Measurements from ENCODE around the gene NFE2L2. TPM values are rescaled to one million over a fixed set of nuclear protein-coding genes. Genes with fewer than 3 reads are reported as not detected.
"Not testable (repeated sequence)": the region's sequence is repeated elsewhere in the genome, so short reads cannot be mapped to it uniquely, and the experiment has no call there.

NFE2L2 gene
- polyA plus RNA-seq, 3 donors: 23.9 to 109 (median 82.1) TPM

DNA sequence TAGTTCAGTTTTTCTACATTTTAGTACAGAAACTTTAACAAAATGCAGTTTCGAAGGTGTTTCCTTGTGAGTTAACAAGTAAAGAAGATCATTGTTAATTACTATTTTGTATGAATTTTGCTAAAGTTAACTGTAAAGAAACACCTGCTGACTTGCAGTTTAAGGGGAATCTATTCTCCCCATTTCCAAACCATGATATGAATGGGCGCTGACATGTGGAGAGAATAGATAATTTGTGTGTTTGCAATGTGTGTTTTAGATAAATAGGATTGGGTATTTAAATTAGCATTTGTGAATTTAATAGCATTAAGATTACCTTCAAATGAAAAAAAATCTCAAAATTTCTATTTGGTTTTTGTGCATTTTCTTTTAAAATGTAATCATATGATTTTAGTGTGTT is 44.7 kb downstream of the NFE2L2 start:
- H3K27ac ChIP-seq (ENCODE audit: low read depth, low read length): not testable (repeated sequence)
- WGBS, 3 donors: 81 to 99% (median 97%) methylated on average over 2 of the region's 2 CpGs

DNA sequence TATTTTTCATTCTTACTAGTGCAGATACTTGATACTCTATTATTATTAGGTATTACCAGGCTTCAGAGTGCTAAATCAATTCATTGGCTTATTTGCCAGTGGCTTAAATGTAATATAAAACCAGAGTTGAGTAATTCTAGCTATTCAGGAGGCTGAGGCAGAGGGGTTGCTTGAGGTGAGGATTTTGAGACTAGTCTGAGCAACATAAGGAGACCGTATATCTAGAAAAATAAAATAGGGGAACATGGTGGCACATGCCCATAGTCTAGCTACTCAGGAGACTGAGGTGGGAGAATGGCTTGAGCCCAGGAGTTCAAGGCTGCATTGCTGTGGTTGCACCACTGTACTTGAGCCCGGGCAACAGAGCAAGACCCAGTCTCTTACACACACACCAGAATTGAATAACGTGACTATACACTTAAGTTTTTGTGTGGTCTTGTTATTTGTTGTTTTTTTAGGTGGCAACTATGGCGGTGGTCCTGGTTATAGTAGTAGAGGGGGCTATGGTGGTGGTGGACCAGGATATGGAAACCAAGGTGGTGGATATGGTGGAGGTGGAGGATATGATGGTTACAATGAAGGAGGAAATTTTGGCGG is 47.2 kb downstream of the NFE2L2 start:
- WGBS, 3 donors: 81 to 89% (median 83%) methylated on average over 5 of the region's 5 CpGs

DNA sequence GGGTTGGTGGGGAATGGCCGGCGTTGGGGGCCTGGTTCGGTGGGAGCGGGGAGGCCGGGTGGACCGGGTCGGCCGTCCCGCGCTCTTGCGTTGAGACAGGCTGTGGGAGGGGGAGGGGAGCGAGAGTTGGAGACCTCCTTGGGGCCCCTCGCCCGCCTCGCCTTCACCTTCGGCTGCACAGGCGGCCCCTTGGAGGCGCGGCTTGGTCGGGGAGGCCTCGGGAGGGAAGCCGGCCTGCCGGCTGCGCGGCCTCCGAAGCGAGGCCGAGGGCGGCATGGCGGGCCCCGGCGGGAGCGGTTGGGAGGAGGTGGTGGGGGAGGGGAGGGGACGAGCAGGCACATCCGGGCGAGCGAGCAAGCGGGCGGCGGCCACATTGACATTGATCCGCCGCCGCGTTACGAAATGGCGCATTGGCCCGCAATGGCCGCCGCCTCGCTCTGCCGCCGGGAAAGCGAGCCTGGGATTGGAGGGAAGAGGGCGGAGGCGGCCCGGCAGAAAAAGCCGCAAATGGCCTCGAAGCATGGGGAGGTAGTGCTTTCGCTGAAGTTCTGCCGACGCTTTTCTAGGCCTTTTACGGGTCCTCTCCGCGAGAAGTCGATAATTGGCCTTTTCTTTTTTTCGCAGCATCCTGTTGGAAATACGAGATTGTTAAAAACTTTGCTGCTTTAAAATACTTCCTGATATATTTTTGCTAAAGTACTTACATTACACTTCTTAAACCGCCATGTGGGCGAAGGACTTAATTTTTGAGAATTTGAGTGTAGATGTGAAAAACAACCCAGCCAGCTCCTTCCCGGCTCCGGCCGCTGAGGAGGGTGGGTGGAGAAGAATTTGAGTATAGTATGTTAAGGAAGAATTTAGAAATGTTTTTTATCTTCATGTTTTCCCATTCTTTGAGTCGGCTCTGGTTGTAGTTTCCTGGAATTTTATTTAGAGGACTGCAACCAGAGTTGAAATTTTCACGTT is 51.4 kb downstream of the NFE2L2 start:
- 0 to 1% (median 1%) methylated on average over 44 to 74 of the region's 74 CpGs for WGBS, 3 donors

More for the DNA sequence above, 47.2 kb downstream of the NFE2L2 start:
- no peak overlapping the region for H3K27ac ChIP-seq (ENCODE audit: low read depth, low read length)

DNA sequence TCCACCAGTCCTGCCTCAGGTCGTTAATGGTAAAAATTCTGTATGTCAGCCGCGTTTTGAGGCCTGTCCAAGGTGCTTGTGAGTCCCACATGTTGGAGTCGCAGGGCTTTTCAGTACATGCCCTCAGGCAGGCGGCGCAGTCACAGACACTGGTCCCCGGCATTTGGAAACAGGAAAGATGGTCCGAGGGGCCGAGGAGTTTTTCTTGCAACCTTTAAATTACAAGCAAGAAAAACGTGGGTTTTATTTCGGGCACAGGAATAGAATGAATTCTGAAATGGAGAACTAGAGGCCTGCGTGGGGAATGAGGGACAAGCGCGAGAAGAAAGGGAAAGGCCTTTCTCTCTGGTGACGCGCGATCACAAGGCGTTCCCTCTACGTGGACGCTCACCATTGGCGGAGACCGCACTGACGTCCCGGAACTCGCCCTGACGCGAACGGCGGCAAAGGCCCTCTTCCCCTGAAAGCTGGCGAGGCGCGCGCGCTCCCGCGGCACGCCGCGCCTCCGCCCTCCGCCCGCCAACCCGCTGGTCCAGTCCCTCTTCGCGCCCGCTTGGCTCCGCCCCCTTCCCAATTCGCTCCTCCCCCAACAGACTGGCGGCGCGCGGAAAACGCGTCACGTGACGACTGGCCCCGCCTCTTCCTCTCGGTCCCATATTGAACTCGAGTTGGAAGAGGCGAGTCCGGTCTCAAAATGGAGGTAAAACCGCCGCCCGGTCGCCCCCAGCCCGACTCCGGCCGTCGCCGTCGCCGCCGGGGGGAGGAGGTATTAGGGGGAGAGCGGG is 52.2 kb downstream of the NFE2L2 start, which contains the start of gene HNRNPA3:
HNRNPA3 (plus strand) TSS at position 689 of the 785 bp plus-strand sequence; CDS start at position 695, 6 bp downstream.
- WGBS, 3 donors: 5 to 9% (median 7%) methylated on average over 63 to 74 of the region's 74 CpGs
- H3K27ac ChIP-seq (ENCODE audit: low read depth, low read length): peak within 1 kb of the TSS; percentile 99

More for the DNA sequence above, 51.4 kb downstream of the NFE2L2 start:
- peak overlapping the region; percentile 99 for H3K27ac ChIP-seq (ENCODE audit: low read depth, low read length)

DNA sequence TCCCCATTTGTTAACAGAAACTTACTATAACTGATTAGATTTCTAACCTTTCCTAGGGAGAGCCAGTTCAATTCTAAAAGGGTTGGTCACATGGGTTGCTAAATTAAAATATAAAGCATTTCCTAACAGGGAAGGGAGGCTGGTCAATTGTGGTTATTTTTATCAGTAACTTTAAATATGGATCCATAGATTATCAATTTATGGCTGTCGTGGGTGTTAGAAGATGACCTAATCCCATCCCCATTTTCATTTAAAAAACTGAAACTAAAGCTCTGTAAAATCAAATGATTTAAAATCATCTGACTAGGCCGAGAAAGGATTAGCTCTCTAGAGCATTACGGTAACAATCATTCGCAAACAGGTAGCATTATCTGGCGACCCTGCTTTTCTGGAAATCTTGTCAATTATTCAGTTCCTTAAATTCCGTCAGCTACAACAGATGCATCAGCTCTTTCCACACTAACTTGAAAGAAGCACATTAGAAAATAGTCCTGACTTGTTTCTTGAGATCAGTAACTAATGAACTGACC is 52.9 kb downstream of the NFE2L2 start:
- H3K27ac ChIP-seq (ENCODE audit: low read depth, low read length): peak overlapping the region; percentile 98
- 3 to 6% (median 4%) methylated on average over 6 of the region's 6 CpGs for WGBS, 3 donors

DNA sequence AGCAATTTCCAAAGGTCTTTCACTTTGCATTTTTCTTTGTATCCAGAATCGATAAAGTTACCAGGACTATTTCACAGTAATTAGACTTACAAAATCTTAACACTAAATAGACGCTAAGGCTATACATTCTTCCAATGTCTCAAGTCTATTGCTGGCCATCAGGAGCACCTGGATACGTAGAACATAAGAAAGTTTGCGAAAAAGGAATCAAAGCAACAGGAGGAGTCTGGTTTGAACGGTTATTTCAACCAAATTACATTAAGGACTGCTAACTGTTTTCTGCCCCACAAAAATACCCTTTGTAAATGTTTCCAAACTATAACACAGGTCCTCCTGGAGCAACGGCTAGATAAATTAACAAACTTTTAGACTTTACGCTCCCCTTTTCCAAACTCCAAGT is 53.4 kb downstream of the NFE2L2 start:
- H3K27ac ChIP-seq (ENCODE audit: low read depth, low read length): peak overlapping the region; percentile 1
- 34 to 54% (median 48%) methylated on average over 7 of the region's 7 CpGs for WGBS, 3 donors

DNA sequence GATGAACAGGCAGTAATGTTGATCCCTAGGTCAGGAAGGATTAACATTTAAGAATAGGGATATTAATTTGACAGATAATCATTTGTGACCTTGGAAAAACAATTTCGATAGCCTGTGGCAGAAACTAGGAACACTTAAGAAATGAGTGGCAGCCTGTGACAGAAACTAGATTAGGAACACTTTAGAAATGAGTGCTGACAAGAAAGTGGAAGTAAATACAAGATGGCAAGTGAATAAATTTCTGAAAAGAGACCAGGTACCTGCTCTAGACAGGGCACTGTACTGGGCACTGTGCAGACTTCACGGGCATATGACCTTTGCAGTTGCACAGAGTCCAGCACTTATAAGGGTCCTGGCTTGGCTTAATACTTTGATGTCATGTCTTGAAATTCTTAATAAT is 57.4 kb downstream of the NFE2L2 start:
- WGBS, 3 donors: 42 to 94% (median 78%) methylated on average over 2 of the region's 2 CpGs
- H3K27ac ChIP-seq (ENCODE audit: low read depth, low read length): no peak overlapping the region

DNA sequence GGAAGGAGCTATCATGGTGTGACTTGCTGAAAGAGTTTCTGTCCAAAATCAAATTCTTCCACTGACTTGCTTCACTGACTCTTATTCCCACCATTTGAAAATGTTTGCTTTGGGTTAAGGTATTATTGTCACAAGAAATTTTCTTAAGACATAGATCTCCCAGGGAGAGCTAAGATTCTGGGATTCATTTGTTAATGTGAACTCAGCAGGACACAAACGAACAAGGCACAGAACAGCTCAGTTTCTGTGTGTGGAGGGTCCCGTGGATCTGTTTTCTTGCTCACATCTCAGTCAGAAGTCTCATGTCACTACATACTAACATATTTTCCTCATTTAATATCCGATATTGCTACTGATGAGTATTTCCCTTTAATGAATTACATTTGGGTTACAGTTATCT is 60.1 kb downstream of the NFE2L2 start:
- WGBS, 3 donors: 84 to 87% (median 86%) methylated on average over 3 of the region's 3 CpGs
- no peak overlapping the region for H3K27ac ChIP-seq (ENCODE audit: low read depth, low read length)

DNA sequence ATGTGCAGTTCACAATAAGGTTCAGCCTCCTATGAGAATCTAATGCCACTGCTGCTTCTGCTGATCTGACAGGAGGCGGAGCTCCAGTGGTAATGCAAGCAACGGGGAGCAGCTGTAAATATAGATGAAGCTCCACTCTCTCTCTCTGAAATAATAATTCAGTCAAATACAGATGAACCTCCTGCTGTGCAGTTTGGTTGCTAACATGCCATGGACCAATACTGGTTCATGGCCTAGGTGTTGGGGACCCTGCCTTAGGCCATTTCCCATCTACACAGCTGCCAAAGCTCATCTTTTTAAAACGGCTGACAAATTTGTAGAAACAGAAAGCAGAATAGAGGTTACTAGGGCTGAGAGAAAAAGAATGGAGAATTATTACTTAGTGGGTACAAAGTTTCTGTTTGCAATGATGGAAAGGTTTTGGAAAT is 62.6 kb downstream of the NFE2L2 start:
- no peak overlapping the region for H3K27ac ChIP-seq (ENCODE audit: low read depth, low read length)
- WGBS, 3 donors: 59 to 66% (median 59%) methylated on average over 3 of the region's 3 CpGs

DNA sequence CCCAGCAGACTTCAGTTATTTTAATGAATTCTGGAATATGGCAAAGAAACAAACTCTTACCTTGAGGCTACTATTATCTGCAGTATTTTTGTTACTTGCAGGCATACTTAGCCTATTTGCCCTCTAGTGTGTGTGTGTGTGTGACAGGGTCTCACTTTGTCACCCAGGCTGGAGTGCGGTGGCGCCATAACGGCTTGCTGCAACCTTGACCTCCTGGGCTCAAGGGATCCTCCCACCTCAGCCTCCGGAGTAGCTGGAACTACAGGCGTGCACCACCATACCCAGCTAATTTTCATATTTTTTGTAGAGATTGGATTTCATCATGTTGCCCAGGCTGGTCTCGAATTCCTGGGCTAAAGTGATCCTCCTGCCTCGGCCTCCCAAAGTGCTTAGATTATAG is 64.1 kb downstream of the NFE2L2 start:
- 96 to 98% (median 97%) methylated on average over 7 of the region's 7 CpGs for WGBS, 3 donors
- H3K27ac ChIP-seq (ENCODE audit: low read depth, low read length): not testable (repeated sequence)

DNA sequence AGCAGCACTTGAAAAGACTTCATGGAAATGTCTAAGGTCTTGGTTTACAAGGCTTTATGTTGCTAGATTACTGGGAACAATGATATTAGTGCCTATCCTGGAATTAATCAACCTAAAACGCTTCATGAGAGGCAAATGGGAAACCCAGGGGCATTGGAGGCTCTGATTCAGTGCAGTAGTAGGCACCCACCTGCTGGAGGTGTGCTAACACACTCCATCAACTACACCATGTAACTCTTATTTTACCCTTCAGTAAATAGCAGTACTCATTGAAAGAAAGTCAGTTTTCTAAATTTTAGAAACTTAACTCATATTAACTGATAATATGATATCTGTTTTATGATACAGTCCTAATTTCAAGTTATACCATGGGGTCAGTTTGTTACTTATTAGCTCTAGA is 69.3 kb downstream of the NFE2L2 start:
- 54 to 79% (median 63%) methylated on average over 1 of the region's 1 CpG for WGBS, 3 donors
- H3K27ac ChIP-seq (ENCODE audit: low read depth, low read length): no peak overlapping the region

DNA sequence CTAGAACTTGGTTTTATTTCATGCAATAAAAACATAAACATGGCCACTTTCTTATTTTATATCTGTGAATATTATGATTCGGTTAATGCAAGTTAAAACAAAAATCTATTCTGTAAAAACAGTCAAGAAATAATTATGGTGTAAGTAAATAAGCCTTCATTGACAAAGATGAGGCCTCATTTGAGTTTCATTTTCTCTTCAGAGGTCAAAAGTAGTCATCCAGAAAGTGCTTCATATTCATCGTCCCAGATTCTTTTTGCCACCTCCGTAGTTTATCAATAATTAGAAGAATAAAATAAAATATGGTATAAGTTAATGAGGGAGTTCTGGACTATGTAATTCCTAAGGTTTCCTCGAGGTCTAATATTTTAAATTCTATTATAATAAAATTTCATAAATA is 71.3 kb downstream of the NFE2L2 start:
- WGBS, 3 donors: 87 to 90% (median 88%) methylated on average over 4 of the region's 4 CpGs

DNA sequence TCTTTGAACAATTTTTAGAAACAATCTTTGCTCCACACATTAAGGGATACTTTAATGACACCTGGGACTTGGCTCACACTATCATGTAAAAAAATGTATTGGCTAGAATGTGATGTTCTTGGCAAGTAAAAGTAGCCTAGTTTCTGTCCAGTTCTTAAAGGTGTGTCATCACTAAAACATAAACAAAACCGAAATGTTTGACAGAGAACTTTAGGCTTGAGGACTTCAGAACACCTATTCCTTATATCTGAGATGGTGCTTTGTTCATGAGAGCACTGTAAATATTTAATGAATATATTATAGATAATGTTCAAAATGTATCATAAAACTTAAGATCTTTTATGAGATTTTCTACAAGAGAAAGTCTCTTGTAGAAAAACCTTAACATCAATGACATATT is 71.7 kb downstream of the NFE2L2 start:
- H3K27ac ChIP-seq (ENCODE audit: low read depth, low read length): no peak overlapping the region
- 91% methylated on average over 1 of the region's 1 CpG for WGBS, 3 donors

More for the DNA sequence above, 71.3 kb downstream of the NFE2L2 start:
- no peak overlapping the region for H3K27ac ChIP-seq (ENCODE audit: low read depth, low read length)

DNA sequence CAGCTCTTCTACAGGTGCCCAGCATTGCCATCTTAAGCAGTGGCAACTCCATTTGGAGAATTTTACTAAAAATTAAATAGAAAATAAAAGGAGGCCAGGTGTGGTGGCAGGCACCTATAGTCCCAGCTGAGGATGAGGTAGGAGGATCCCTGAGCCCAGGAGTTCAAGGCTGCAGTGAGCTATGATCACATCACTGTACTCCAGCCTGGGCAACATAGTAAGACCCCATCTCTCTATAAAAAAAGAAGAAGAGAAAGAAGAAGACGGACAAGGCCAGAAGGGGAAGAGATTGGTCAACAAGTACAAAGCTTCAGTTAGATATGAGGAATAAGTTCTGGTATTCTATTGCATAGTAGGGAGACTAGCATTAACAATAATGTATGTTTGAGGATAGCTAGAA is 73.6 kb downstream of the NFE2L2 start:
- WGBS, 3 donors: 79 to 87% (median 84%) methylated on average over 1 of the region's 1 CpG
- no peak overlapping the region for H3K27ac ChIP-seq (ENCODE audit: low read depth, low read length)

DNA sequence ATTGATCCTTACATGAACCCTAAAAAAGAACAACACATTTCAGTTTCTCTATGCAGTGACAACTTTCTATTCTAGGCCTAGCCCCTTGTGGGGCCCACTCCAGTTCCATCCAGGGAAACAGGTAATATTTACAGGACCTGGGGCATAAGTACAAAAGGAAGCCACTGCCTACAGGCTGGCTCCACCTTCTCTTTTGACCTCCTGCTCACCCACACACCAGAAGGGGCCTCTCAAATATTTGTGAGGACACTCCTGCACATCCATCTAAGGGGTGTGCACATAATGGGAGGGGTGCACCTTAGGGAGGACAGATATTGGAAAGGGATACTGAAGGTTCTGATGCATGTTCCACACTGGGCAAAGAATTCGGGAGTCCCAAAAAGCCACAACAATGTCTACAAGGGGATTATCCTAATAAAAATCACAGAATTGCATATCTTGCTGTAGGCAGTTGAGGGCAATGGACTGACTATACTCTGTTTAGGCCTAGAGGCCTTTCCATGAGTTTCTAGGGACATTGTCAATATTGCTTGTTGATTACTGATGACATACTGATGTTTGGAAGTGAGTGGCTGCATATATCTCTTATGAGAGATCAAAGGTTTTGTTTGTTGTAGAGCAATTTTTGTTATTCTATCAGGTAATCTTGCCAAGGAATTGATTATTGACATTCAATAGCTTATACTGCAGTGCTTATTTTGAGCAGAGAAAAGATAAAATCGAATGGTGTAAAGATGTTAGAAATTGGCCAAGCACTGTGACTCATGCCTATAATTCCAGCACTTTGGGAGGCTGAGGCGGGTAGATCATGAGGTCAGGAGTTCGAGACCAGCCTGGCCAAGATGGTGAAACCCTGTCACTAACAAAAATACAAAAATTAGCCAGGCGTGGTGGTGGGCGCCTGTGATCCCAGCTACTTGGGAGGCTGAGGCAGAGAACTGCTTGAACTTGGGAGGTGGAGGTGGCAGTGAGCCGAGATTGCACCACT is 75.8 kb downstream of the NFE2L2 start:
- no peak overlapping the region for H3K27ac ChIP-seq (ENCODE audit: low read depth, low read length)
- WGBS, 3 donors: 86 to 95% (median 90%) methylated on average over 7 of the region's 7 CpGs

DNA sequence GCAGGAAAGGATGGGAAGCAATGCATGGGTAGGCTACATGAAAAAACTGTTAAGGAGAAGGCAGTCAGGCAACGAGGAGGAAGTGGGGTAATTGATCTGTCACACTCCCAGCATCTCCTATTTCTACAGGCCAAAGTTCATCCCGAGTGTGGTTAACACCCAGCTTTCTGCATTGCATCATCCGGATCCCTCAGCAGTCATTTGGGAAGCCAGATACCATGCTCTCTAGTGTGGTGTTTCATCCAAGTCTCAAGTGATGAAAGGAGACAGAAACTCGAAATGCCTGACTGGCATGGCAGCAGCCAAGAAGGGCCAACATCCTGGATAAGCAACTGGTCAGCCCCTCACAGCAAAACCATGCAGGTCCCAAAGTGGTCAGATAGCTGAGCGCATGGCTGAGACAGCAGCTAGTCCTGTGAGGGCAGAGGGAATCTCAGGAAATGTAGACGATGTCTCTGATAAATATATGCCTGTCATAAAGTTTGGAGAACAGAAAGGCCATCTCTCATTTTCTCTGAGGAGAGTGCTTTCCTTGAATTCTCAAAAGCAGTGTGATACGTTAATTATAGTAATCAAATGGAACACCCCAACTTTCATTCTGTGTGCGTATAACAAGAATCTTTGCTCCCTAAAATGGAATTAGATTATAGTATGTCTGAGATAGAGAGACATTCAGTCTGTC is 76.8 kb downstream of the NFE2L2 start:
- no peak overlapping the region for H3K27ac ChIP-seq (ENCODE audit: low read depth, low read length)
- WGBS, 3 donors: 58 to 63% (median 62%) methylated on average over 8 of the region's 8 CpGs

DNA sequence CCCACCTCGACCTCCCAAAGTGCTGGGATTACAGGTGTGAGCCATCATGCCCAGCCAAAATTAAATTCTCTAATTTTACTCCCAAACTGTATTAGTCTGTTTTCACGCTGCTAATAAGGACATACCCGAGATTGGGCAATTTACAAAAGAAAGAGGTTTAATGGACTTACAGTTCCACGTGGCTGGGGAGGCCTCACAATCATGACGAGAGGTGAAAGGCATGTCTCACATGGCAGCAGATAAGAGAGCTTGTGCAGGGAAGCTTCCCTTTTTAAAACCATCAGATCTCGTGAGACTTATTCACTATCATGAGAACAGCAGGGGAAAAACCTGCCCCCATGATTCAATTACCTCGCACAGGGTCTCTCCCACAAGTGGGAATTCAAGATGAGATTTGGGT is 78.5 kb downstream of the NFE2L2 start:
- 75 to 84% (median 75%) methylated on average over 7 of the region's 7 CpGs for WGBS, 3 donors
- H3K27ac ChIP-seq (ENCODE audit: low read depth, low read length): not testable (repeated sequence)
